ENCODE data around the gene PDPN.

PDPN gene

GRCh38 chr1:13583595-13583965 is at the start of gene PDPN:
Gene PDPN (plus strand): TSS chr1:13583832. CDS start chr1:13584034, 202 bp downstream.
- Histone ChIP-seq H3K4me3 (ENCODE audit: low read depth, low read length) (peak within 1 kb of the TSS; percentile 62), H3K36me3 (ENCODE audit: insufficient read depth, low read length) (no peaks in the 10 kb centered on the region), H3K4me1 (ENCODE audit: control insufficient read depth, insufficient read depth, low read length, unreplicated experiment) (no peaks in the 10 kb centered on the region), H3K79me2 (ENCODE audit: control insufficient read depth, insufficient read depth, low read length, unreplicated experiment) (no peaks in the 10 kb centered on the region), H2AFZ (ENCODE audit: low read length, unreplicated experiment) (no peak within 1 kb of the TSS), H3K27me3 (ENCODE audit: insufficient read depth, low read length) (peaks cover 13% of the 10 kb centered on the region), H3K27ac (ENCODE audit: low read depth, low read length) (no peak within 1 kb of the TSS)

- Histone ChIP-seq H3K4me3 (ENCODE audit: low read depth, low read length) (no peak overlapping the region), H3K27me3 (ENCODE audit: insufficient read depth, low read length) (no peaks in the 10 kb centered on the region), H3K27ac (ENCODE audit: low read depth, low read length) (no peak overlapping the region), H3K4me1 (ENCODE audit: control insufficient read depth, insufficient read depth, low read length, unreplicated experiment) (no peaks in the 10 kb centered on the region), H3K79me2 (ENCODE audit: control insufficient read depth, insufficient read depth, low read length, unreplicated experiment) (no peaks in the 10 kb centered on the region), H2AFZ (ENCODE audit: low read length, unreplicated experiment) (no peak overlapping the region), H3K36me3 (ENCODE audit: insufficient read depth, low read length) (no peaks in the 10 kb centered on the region)
These were observed 48.4 kb upstream of the PDPN start for GRCh38 chr1:13535227-13535626.

GRCh38 chr1:13536571-13536970 is 47.1 kb upstream of the PDPN start:
- Histone ChIP-seq H3K4me1 (ENCODE audit: control insufficient read depth, insufficient read depth, low read length, unreplicated experiment) (no peaks in the 10 kb centered on the region), H3K79me2 (ENCODE audit: control insufficient read depth, insufficient read depth, low read length, unreplicated experiment) (no peaks in the 10 kb centered on the region), H2AFZ (ENCODE audit: low read length, unreplicated experiment) (no peak overlapping the region), H3K36me3 (ENCODE audit: insufficient read depth, low read length) (no peaks in the 10 kb centered on the region), H3K4me3 (ENCODE audit: low read depth, low read length) (no peak overlapping the region), H3K27me3 (ENCODE audit: insufficient read depth, low read length) (no peaks in the 10 kb centered on the region), H3K27ac (ENCODE audit: low read depth, low read length) (no peak overlapping the region)

- H2AFZ ChIP-seq (ENCODE audit: low read length, unreplicated experiment) = no peak overlapping the region
- no peaks in the 10 kb centered on the region for H3K79me2 ChIP-seq (ENCODE audit: control insufficient read depth, insufficient read depth, low read length, unreplicated experiment)
- no peak overlapping the region for H3K27ac ChIP-seq (ENCODE audit: low read depth, low read length)
- no peaks in the 10 kb centered on the region for H3K4me1 ChIP-seq (ENCODE audit: control insufficient read depth, insufficient read depth, low read length, unreplicated experiment)
- no peak overlapping the region for H3K4me3 ChIP-seq (ENCODE audit: low read depth, low read length)
- no peaks in the 10 kb centered on the region for H3K36me3 ChIP-seq (ENCODE audit: insufficient read depth, low read length)
- no peaks in the 10 kb centered on the region for H3K27me3 ChIP-seq (ENCODE audit: insufficient read depth, low read length)
These were observed 44.8 kb upstream of the PDPN start for GRCh38 chr1:13538832-13539231.

GRCh38 chr1:13539683-13540082 is 43.9 kb upstream of the PDPN start:
- H3K27ac ChIP-seq (ENCODE audit: low read depth, low read length) = no peak overlapping the region

GRCh38 chr1:13540866-13541265 is 42.8 kb upstream of the PDPN start:
- no peaks in the 10 kb centered on the region for H3K4me1 ChIP-seq (ENCODE audit: control insufficient read depth, insufficient read depth, low read length, unreplicated experiment)
- no peaks in the 10 kb centered on the region for H3K36me3 ChIP-seq (ENCODE audit: insufficient read depth, low read length)
- H3K79me2 ChIP-seq (ENCODE audit: control insufficient read depth, insufficient read depth, low read length, unreplicated experiment) = no peaks in the 10 kb centered on the region
- no peak overlapping the region for H3K4me3 ChIP-seq (ENCODE audit: low read depth, low read length)
- no peak overlapping the region for H3K27ac ChIP-seq (ENCODE audit: low read depth, low read length)
- no peak overlapping the region for H2AFZ ChIP-seq (ENCODE audit: low read length, unreplicated experiment)
- H3K27me3 ChIP-seq (ENCODE audit: insufficient read depth, low read length) = no peaks in the 10 kb centered on the region

More at GRCh38 chr1:13539683-13540082, 43.9 kb upstream of the PDPN start:
- H3K27me3 ChIP-seq (ENCODE audit: insufficient read depth, low read length) = no peaks in the 10 kb centered on the region
- no peak overlapping the region for H3K4me3 ChIP-seq (ENCODE audit: low read depth, low read length)
- no peaks in the 10 kb centered on the region for H3K36me3 ChIP-seq (ENCODE audit: insufficient read depth, low read length)
- H3K79me2 ChIP-seq (ENCODE audit: control insufficient read depth, insufficient read depth, low read length, unreplicated experiment) = no peaks in the 10 kb centered on the region
- no peak overlapping the region for H2AFZ ChIP-seq (ENCODE audit: low read length, unreplicated experiment)
- H3K4me1 ChIP-seq (ENCODE audit: control insufficient read depth, insufficient read depth, low read length, unreplicated experiment) = no peaks in the 10 kb centered on the region

- no peak overlapping the region for H3K4me3 ChIP-seq (ENCODE audit: low read depth, low read length)
- no peak overlapping the region for H2AFZ ChIP-seq (ENCODE audit: low read length, unreplicated experiment)
- no peaks in the 10 kb centered on the region for H3K36me3 ChIP-seq (ENCODE audit: insufficient read depth, low read length)
- no peaks in the 10 kb centered on the region for H3K4me1 ChIP-seq (ENCODE audit: control insufficient read depth, insufficient read depth, low read length, unreplicated experiment)
- H3K27me3 ChIP-seq (ENCODE audit: insufficient read depth, low read length) = no peaks in the 10 kb centered on the region
- no peaks in the 10 kb centered on the region for H3K79me2 ChIP-seq (ENCODE audit: control insufficient read depth, insufficient read depth, low read length, unreplicated experiment)
- H3K27ac ChIP-seq (ENCODE audit: low read depth, low read length) = no peak overlapping the region
These were observed 42.0 kb upstream of the PDPN start for GRCh38 chr1:13541435-13542215.

GRCh38 chr1:13543451-13544220 is 40.0 kb upstream of the PDPN start:
- Histone ChIP-seq H3K27ac (ENCODE audit: low read depth, low read length) (no peak overlapping the region), H3K27me3 (ENCODE audit: insufficient read depth, low read length) (no peaks in the 10 kb centered on the region), H3K79me2 (ENCODE audit: control insufficient read depth, insufficient read depth, low read length, unreplicated experiment) (no peaks in the 10 kb centered on the region), H3K36me3 (ENCODE audit: insufficient read depth, low read length) (no peaks in the 10 kb centered on the region), H3K4me3 (ENCODE audit: low read depth, low read length) (no peak overlapping the region), H2AFZ (ENCODE audit: low read length, unreplicated experiment) (no peak overlapping the region), H3K4me1 (ENCODE audit: control insufficient read depth, insufficient read depth, low read length, unreplicated experiment) (no peaks in the 10 kb centered on the region)

- Histone ChIP-seq H3K79me2 (ENCODE audit: control insufficient read depth, insufficient read depth, low read length, unreplicated experiment) (no peaks in the 10 kb centered on the region), H2AFZ (ENCODE audit: low read length, unreplicated experiment) (no peak overlapping the region), H3K27me3 (ENCODE audit: insufficient read depth, low read length) (no peaks in the 10 kb centered on the region), H3K4me3 (ENCODE audit: low read depth, low read length) (no peak overlapping the region), H3K27ac (ENCODE audit: low read depth, low read length) (no peak overlapping the region), H3K4me1 (ENCODE audit: control insufficient read depth, insufficient read depth, low read length, unreplicated experiment) (no peaks in the 10 kb centered on the region), H3K36me3 (ENCODE audit: insufficient read depth, low read length) (no peaks in the 10 kb centered on the region)
These were observed 39.4 kb upstream of the PDPN start for GRCh38 chr1:13544221-13544556.

GRCh38 chr1:13546791-13547190 is 36.8 kb upstream of the PDPN start:
- Histone ChIP-seq H3K36me3 (ENCODE audit: insufficient read depth, low read length) (no peaks in the 10 kb centered on the region), H3K4me1 (ENCODE audit: control insufficient read depth, insufficient read depth, low read length, unreplicated experiment) (no peaks in the 10 kb centered on the region), H3K4me3 (ENCODE audit: low read depth, low read length) (no peak overlapping the region)

GRCh38 chr1:13548281-13548680 is 35.4 kb upstream of the PDPN start:
- no peaks in the 10 kb centered on the region for H3K27me3 ChIP-seq (ENCODE audit: insufficient read depth, low read length)
- no peak overlapping the region for H3K4me3 ChIP-seq (ENCODE audit: low read depth, low read length)
- H3K79me2 ChIP-seq (ENCODE audit: control insufficient read depth, insufficient read depth, low read length, unreplicated experiment) = no peaks in the 10 kb centered on the region
- H2AFZ ChIP-seq (ENCODE audit: low read length, unreplicated experiment) = no peak overlapping the region
- H3K36me3 ChIP-seq (ENCODE audit: insufficient read depth, low read length) = no peaks in the 10 kb centered on the region
- H3K27ac ChIP-seq (ENCODE audit: low read depth, low read length) = no peak overlapping the region
- H3K4me1 ChIP-seq (ENCODE audit: control insufficient read depth, insufficient read depth, low read length, unreplicated experiment) = no peaks in the 10 kb centered on the region

More at GRCh38 chr1:13546791-13547190, 36.8 kb upstream of the PDPN start:
- no peaks in the 10 kb centered on the region for H3K79me2 ChIP-seq (ENCODE audit: control insufficient read depth, insufficient read depth, low read length, unreplicated experiment)
- no peak overlapping the region for H3K27ac ChIP-seq (ENCODE audit: low read depth, low read length)
- H3K27me3 ChIP-seq (ENCODE audit: insufficient read depth, low read length) = no peaks in the 10 kb centered on the region
- no peak overlapping the region for H2AFZ ChIP-seq (ENCODE audit: low read length, unreplicated experiment)
